GM19397 (cell line): ENCODE data around the gene FBXO30.
A peak's percentile ranks its signal among the peaks of the same experiment; 100 is the strongest.

Source experiments
- ATAC-seq: cut with Tn5 transposase; IDR thresholded peaks from one replicate; pipeline ENCODE4 v1.9.1; 2021; ENCODE audit warnings: mild to moderate bottlenecking, moderate library complexity; ENCODE audit not compliant: unreplicated experiment

The FBXO30 gene

DNA sequence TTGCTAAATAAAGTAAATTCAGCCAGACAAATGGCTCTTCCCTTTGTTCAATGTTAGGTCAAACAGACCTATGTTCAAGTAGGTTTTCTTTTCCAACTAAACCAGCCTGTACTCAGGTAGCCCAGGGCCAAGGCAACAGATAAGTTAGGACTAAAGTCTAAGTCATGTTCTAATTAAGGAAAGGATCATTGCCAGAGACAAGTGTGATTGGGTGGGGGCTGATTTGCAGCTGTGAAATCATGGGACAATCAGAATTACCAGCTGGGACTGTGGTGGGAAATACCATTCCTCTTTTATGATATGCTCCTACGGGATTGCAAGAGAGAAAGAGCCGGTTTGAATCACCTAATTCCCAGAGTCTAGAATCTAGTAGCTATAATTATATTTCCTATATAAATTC is 4.2 kb upstream of the FBXO30 start:
- ATAC-seq = no peak

DNA sequence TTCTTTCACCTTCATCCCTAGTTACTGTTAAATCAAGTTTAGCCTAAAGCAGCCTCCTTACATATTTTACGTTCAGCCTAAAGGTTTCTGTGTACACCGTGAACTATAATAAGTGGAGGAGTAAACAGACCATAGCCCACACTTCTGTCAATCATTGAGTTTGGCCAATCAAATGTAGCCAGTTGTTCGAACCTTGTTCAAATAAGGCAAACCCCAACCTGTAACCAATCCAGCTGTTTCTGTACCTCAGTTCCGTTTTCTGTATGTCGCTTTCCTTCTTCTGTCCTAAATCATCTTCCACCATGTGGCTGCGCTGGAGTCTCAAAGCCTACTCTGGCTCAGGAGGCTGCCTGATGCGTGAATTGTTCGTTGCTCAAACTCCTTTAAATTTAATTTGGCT is 1.8 kb upstream of the FBXO30 start:
- no peak for ATAC-seq

DNA sequence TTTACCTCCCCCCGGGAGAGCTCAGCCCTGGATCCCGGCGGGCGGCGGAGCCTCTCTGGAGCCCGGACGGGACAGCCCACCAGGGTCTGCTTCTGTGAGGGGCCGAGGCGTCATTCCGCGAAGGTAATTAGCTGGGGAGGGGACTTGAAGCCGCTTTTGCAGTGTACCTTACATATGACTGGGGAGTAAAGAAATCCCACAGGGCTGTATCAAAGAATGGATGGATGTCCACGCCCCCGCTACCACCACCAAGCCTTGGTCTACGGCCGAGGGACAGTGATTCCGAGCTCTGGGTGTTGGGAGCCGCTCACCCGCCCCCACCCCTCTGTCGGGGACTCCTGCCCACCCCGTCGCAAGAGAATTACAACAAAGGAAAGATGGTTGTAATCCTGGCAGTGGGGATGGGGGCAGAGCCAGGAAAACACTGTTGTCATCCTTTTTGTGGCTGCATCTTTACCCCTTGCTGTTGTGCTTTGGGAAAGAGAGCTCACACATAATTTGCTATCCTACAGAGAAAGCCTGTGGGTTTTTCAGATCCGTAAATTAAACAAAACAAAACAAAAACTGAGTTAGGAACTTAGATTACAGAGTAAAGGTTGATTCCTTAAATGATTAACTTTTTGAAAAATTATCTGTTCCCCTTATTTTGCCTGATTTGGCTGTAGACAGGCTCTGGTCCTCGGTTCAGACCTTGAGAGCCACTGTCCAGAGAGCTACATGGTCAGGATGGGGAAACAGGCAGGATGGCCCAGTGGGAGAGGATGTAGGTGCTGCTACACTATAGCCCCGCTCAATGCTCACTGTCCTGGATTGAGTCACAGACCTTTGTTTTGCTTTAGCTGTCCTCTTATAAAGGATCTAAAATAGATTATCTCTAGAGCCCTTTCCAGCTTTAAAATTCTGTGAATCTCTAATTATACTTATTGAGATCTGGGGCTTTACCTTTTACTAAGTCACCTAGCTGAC is 997 bp upstream of the FBXO30 start:
- peak; percentile 0 for ATAC-seq

DNA sequence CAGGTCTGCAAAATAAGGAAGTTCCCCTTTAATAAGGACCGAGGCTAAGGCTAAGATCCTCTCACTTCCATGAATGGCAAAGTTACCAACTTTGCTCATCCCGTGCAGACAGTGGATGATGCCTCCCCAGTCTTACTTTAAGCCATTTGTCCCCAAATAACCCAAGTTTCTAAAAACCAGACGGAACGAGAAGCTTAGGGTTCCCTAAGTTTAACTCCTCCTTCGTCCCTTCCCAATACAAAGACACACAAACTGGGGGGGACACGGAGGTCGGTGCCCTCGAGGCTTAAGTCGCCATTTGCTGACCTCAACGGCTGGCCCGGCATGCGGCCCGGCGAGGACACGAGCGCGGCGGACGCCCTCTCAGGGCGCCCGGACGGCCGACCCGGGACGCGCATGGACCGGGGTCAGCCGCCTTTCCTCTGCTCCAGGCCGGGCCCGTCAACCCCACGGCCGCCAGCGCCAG is 527 bp downstream of the FBXO30 start:
- ATAC-seq = peak; percentile 9

DNA sequence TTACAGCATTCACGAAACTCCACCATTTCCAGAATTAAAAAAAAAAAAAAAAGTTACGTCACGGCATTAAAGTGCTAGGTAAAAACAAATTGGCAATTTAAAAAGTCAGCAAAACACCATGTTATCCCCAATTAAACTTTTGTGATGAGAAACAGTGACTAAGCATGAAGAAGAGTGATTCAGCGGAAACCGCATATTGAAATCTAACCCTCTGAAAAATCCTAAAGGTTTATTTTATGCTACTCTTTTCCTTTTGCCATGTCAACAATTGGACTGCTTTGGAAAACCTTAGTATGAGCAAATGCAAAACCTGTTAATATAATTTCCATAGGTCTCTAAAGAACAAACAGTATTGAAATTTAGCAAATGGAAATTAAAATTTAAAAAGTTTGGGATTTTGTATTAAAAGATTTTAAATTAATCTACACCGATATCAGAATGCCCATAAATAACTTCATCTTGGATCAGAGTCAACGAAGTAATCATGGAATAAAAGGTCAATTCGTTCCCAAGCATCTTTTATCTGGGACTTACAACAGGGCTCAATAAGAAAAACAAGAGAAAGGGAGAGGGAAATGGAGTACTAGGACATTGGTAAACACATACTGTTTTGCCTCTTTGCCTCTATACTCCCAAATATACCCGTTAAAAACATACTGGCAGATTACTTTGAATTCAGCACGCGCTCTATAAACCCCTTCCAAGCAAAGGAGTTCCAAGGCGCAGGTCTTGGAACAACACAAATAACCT is 1.1 kb downstream of the FBXO30 start:
- ATAC-seq = no peak

DNA sequence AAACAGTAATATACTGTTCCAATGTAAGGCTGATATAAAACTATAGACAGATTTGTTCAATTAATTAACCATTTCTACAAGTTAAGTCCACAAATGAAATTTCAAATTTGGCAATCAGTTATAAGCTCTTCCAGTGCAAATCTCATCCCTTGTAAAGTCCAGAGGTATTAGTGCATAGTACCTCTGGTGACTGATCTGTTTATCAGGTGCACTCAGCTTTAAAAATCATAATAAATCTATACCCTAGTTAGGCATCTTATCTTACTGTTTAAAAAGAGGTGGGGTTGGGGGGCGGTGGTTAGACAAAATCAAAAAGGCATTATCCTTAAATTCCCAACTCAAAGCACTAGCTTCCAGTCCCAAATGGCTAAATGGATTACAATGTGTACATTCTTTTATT is 2.9 kb downstream of the FBXO30 start:
- no peak for ATAC-seq

DNA sequence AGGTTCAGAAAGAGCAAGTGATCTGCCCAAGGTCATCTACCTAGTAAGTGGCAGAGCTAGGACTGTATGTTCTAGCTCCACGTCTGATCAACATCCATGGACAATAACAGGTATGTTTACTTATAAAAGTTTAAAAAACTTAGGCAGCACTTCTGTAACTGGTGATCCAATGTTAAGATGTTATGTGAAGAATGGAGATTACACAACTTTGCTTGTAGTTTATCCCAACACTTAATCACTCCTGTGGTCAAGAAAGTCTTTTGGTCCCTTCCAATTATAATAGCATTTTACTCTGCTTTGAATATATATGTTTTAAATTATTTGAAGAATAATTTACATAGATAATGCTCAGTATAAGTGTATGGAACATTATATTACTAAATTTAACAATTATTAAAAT is 4.8 kb downstream of the FBXO30 start:
- no peak for ATAC-seq

DNA sequence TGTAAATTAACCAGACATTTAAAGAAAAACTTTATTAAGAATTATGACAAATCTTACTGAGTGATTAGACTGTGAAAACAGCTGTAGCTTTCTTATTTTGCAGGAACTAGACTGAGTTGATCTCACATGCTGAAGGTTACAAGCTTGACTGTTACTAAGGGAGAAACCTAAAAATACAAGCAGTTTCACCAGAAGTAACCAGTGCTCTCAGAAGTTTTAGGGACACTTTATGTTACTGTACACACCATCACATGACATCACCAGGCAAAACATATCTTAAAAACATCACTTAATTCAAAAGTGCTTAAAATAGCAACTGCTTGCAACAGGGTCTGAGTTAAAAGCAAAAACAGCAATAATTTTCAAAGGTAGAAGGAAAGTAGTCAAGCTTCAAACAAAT is 5.4 kb downstream of the FBXO30 start:
- ATAC-seq = peak; percentile 72

DNA sequence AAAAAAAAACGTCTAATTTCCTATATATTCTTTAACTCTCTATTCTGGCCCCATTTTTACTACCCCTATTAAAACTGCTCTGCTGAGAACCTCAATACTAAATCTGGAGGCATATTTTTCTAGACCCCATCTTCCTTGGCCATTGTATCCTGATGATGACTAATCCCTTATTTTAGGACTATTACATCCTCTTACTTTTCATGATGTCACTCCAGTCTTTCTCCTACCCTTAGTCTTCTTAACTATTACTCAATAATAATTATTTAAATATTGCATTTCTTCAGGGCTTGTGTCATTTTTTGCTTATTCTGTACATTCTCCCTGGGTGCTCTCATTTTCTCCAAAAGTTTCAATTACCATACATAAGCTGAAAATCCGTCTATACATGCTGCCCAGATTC is 6.4 kb downstream of the FBXO30 start:
- no peak for ATAC-seq

DNA sequence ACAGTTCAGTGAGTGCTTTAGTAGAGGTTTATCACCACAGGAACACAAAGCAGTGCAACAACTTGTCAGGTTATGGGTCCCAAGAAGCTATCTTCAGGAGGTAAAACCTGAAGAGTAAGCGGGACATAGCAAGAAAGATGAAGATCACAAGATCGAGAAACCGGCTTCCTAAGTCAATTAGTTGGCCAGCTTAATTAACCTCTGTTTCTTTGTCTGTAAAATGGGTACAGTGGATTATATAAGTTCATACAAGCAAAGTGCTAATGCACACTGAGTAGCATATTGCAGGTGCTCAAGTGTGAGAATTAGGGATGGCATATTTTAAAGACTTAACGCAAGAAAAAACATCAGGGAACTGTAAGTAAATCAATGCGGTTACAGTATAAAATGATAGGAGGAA is 12.5 kb downstream of the FBXO30 start:
- no peak for ATAC-seq

DNA sequence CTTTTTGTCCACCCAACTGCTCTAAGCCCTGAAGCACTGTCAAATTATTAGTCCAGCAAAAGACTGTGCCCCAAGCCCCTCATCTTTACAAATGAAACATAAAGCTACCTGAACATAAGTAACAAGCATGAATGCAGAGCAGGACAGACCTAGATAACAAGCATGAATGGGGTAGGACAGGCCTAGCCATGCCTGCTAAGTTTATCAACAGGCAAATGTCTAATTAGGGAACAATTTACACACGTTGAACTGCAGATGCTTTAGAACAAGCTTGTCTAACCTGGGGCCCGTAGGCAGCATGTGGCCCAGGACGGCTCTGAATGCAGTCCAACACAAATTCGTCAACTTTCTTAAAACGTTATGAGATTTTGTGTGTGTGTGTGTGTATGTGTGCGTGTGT is 13.6 kb downstream of the FBXO30 start:
- ATAC-seq = no peak

DNA sequence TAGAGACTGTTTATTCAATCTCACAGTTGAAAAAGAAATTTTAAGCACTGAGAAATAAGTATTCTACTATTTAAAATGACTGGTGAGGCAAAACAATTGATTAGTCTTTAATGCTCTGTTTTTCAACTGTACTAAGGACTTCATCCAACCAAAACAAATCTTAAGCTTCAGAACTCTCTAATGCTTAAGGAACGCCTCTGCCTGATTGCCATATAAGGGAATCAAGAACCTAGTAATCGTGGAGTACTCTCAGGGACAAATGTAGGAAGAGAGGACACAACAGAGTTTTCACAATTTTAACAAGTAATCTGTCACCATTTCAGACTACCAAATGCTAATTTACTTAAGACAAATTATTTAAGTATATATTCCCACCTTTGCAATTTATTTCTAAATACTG is 16.1 kb downstream of the FBXO30 start:
- ATAC-seq = no peak

DNA sequence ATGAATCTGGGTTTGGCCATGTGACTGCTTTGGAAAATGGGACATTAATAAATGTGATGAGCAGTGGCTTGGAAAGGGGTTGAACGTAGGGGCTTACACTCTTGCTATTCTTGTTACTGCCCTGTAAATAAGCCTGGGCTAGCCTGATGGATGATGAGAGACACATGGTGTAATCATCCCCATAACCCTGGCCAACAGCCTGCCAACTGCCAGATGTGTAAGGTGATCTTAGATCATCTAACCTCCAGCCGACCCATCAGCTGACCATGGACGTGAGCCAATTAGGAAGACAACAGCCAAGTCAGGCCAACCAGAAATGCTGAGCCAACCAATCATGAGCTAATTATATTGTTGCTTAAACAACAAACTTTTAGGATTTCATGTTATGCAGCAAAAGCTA is 25.2 kb downstream of the FBXO30 start:
- no peak for ATAC-seq

DNA sequence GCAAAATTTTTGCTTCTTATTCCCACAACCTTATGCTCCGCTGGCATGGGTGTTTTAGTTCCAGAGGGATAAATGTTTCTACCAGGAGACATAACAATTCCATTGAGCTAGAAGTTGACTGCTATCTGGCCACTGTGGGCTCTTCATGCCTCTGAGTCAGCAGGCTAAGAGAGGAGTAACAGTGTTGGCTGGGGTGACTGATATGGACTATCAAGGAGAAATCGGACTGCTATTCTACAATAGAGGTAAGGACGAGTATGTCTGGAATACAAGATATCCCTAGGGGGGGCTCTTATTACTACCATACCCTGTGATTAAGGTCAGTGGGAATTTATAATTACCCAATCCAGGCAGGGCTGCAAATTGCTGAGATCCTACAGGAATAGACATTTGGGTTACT is 26.9 kb downstream of the FBXO30 start:
- ATAC-seq = no peak

DNA sequence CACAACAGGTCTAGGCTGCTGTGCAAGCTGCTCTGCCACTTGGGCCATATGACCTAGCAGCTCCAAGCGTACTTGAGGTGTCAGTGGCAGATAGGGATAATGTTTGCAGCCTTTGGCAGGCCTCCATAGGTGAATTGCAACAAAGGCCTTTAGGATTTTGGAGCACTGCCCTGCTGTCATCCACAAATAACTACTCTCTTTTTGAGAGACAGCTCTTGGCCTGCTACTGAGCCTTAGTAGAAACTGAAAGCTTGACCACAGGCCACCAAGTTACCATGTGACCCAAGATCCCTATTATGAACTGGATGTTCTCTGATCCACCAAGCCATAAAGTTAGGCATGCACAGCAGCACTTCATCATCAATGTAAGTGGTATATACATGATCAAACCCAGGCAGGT is 29.9 kb downstream of the FBXO30 start:
- ATAC-seq = peak; percentile 77

DNA sequence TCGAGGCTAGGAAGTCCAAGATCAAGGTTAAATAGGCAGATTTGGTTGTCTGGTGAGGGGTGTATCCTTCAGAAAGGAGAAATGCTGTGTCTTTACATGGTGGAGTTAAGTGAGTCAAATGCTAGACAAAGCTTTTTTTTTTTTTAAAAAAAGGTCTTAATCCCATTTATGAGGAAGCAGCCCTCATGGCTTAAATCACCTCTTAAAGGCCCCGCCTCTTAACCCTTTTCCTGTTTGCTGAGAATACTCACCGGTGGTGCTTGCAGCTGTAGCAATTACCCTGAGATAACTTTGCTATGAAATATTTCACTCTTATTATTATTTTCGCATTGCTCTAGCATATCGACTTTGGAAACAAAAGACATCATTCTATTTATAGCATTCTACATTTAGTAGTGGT is 30.8 kb downstream of the FBXO30 start:
- no peak for ATAC-seq

DNA sequence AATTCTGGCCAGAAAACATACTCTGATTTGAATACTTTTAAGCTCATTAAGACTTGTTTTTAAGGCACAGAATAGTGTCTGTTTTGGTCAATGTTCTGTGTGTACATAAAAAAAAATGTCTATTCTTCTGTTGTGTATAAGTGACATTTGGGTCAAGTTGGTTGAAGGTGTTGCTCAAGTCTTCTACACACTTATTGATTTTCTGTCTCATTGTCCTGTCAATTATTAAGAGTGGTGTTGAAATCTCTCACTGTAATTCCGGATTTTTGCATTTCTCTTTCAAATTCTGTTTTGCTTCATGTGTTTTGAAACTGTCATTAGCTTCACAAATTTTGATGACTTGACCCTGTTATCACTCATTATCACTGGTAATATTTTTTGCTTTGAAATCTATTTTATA is 41.7 kb downstream of the FBXO30 start:
- ATAC-seq = no peak

DNA sequence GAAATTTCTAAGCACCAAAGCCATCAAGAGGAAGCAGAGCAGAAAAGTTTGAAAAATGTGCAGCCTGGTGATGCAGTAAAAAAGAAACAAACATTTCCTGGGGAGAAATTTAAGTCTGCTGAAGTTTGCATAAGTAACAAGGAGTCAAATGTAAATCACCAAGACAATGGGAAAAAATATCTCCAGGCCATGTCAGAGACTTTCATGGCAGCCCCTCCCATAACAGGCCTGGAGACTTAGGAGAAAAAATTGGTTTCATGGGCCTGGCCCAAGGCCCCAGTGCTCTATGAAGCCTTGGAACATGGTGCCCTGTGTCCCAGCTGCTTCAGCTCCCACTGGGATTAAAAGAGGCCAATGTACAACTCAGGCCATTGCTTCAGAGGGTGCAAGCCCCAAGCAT is 49.1 kb downstream of the FBXO30 start:
- no peak for ATAC-seq

DNA sequence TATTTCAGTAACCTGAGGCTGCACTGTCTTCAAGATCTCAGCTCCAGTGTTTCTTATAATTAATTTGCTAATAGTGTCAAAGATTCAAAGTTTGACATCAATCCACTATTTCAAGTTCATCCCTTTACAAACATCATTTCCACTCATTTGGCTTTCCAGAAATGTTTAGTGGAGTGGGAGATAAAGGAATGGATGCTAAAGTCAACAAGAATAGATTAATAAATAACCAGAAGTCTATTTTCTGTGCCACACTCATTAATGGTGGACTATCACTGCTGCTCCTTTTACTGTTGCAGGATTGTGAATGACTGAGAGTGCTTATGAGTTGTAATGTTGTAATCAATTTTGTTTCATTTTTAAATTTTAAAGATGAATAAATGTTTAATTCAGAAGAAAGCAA is 50.9 kb downstream of the FBXO30 start:
- no peak for ATAC-seq

DNA sequence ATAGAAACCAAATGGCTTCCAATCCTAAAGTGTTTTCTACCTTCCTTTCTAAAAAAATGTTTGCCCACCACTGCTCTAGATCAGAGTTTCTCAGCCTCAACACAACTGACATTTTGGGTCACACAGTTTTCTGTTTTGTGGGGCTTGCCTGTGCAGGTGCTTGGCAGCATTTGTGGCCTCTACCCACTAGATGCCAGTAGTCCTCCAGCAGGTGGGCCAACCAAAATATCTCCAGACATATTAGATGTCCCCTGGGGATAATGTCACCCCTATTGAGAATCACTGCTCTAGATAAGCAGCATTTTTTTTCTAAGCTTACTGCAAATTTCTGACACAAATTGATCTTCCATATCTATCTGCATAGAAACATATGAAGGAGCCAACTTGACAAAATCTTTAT is 53.0 kb downstream of the FBXO30 start:
- peak; percentile 81 for ATAC-seq

DNA sequence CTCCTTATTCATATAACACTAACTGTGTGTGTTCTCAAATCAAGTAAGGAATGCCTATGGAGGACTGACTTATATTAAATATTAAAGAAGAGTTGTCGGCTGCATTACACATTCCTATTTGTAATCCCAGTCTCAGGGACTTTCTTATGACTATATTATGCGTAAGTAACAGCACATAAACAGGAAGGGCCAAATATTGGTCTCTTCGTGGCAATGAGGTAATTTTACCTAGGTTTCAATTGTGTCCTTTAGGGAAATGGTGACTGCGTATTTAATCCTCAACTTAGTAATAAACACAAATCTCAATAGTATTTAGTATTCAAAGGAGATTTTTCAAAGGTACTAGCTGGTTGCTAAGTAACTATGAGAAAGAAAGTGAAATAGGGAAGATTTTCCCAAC is 56.5 kb downstream of the FBXO30 start:
- ATAC-seq = no peak

DNA sequence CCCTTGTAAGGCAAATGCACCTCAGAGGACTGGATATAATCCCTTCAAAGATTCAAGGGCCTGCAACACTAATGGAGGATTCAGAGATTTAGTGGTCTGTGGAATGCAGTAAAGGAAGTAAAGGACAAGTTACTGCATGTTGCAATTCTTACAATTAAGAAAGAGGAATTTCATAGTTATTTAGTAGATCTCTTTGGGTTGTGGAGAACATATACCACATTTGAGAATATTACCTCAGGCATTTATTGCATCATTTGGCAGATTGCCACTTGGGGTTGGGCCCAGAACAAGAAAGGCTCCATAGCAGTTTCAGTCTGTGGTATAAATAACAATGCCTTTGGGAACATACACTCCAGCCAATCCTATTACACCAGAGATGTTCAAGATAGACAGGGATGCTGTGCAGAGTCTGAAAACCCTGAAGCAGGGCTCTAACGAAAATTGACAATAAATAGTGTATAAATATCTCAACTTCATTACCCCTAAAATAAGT is 58.4 kb downstream of the FBXO30 start:
- no peak for ATAC-seq
